Nephron progenitor cell (in vitro differentiated cells): ENCODE results near the gene PSMB11.

Experiments
- DNase-seq: peaks from one replicate; pipeline ENCODE4 v3.0.0; 2021
- H3K27ac Mint-ChIP-seq: 2 replicates; pipeline ENCODE4 v1.8.0; 2021; ENCODE audit warnings: mild to moderate bottlenecking, moderate library complexity, mixed read lengths
- H3K27me3 Mint-ChIP-seq: 2 replicates; pipeline ENCODE4 v1.8.0; 2021; ENCODE audit warnings: mild to moderate bottlenecking, low read depth, mixed read lengths; ENCODE audit not compliant: poor library complexity
- H3K36me3 Mint-ChIP-seq: 2 replicates; pipeline ENCODE4 v1.8.0; 2021; ENCODE audit warnings: low read depth, mixed read lengths
- H3K4me1 Mint-ChIP-seq: 2 replicates; pipeline ENCODE4 v1.8.0; 2021; ENCODE audit warnings: mixed read lengths
- H3K4me3 Mint-ChIP-seq: 2 replicates; pipeline ENCODE4 v1.8.0; 2021; ENCODE audit warnings: mild to moderate bottlenecking, moderate library complexity, mixed read lengths
- H3K9me3 Mint-ChIP-seq: 2 replicates; pipeline ENCODE4 v1.8.0; 2021; ENCODE audit warnings: mild to moderate bottlenecking, moderate library complexity, mixed read lengths
- TF ChIP-seq, protein P1 (sequence below): fragments of 200-600 bp; sonication (generic); IDR thresholded peaks from 2 replicates; pipeline ENCODE4 v1.5.0; 2021; ENCODE audit warnings: antibody characterized with exemption

Gene PSMB11

GRCh38 chr14:23021434-23021833 is 20.6 kb upstream of the PSMB11 start:
- TF ChIP-seq, protein P1, sequence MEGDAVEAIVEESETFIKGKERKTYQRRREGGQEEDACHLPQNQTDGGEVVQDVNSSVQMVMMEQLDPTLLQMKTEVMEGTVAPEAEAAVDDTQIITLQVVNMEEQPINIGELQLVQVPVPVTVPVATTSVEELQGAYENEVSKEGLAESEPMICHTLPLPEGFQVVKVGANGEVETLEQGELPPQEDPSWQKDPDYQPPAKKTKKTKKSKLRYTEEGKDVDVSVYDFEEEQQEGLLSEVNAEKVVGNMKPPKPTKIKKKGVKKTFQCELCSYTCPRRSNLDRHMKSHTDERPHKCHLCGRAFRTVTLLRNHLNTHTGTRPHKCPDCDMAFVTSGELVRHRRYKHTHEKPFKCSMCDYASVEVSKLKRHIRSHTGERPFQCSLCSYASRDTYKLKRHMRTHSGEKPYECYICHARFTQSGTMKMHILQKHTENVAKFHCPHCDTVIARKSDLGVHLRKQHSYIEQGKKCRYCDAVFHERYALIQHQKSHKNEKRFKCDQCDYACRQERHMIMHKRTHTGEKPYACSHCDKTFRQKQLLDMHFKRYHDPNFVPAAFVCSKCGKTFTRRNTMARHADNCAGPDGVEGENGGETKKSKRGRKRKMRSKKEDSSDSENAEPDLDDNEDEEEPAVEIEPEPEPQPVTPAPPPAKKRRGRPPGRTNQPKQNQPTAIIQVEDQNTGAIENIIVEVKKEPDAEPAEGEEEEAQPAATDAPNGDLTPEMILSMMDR = no peak
- Mint-ChIP-seq H3K27ac (peak overlapping the region; percentile 99), H3K4me3 (peak overlapping the region; percentile 61), H3K36me3 (peaks cover 12% of the 10 kb centered on the region), H3K9me3 (no peaks in the 10 kb centered on the region), H3K27me3 (no peaks in the 10 kb centered on the region), H3K4me1 (peaks cover 70% of the 10 kb centered on the region)
- DNase-seq = no peak

GRCh38 chr14:23021889-23022442 is 20.0 kb upstream of the PSMB11 start:
- peaks cover 70% of the 10 kb centered on the region for H3K4me1 Mint-ChIP-seq
- H3K36me3 Mint-ChIP-seq = peaks cover 12% of the 10 kb centered on the region
- TF ChIP-seq, protein P1 = no peak
- DNase-seq = no peak
- H3K27ac Mint-ChIP-seq = peak overlapping the region; percentile 99
- H3K4me3 Mint-ChIP-seq = peak overlapping the region; percentile 61
- no peaks in the 10 kb centered on the region for H3K9me3 Mint-ChIP-seq
- no peaks in the 10 kb centered on the region for H3K27me3 Mint-ChIP-seq

- Mint-ChIP-seq H3K36me3 (peaks cover 17% of the 10 kb centered on the region), H3K9me3 (no peaks in the 10 kb centered on the region), H3K4me1 (peaks cover 75% of the 10 kb centered on the region), H3K27me3 (no peaks in the 10 kb centered on the region), H3K4me3 (peak overlapping the region; percentile 71), H3K27ac (peak overlapping the region; percentile 99)
- no peak for DNase-seq
- TF ChIP-seq, protein P1 = no peak
Measured at GRCh38 chr14:23023022-23023794, 18.8 kb upstream of the PSMB11 start.

DNA sequence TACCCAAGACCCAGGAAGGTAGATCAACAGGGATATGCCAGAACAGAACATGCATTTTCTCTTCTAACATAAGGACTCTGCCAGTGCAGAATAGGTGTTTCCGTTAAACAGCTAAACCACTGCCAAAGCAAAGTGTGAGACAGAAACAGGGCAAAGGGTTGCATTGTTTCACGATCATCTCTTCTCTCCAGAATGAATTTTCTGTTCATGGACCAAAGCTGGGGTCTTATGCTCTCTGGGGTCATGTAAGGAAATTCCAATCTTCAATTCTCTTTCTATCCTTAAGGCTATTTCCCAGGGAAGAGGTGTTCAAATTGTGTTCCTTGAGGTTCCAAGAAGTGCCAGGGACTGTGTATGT is 18.2 kb upstream of the PSMB11 start:
- TF ChIP-seq, protein P1 = no peak
- Mint-ChIP-seq H3K4me3 (peak overlapping the region; percentile 71), H3K9me3 (no peaks in the 10 kb centered on the region), H3K27ac (peak overlapping the region; percentile 99), H3K36me3 (peaks cover 18% of the 10 kb centered on the region), H3K4me1 (peaks cover 78% of the 10 kb centered on the region), H3K27me3 (no peaks in the 10 kb centered on the region)
- DNase-seq = no peak

- Mint-ChIP-seq H3K36me3 (peaks cover 27% of the 10 kb centered on the region), H3K27ac (peak overlapping the region; percentile 99), H3K4me3 (peak overlapping the region; percentile 71), H3K4me1 (peaks cover 86% of the 10 kb centered on the region), H3K27me3 (no peaks in the 10 kb centered on the region), H3K9me3 (no peaks in the 10 kb centered on the region)
- DNase-seq = peak; percentile 41
- TF ChIP-seq, protein P1 = no peak
Measured at GRCh38 chr14:23024612-23025075, 17.4 kb upstream of the PSMB11 start.
